NCI-H345 treated with DMSO at 0.1 percent for 48 hours (cell line): Measurements from ENCODE around the gene SLC7A10.

Source experiments
- DNase-seq: peaks from one replicate; lab custom pipeline; 2025; ENCODE audit not compliant: unreplicated experiment; lab: John Stamatoyannopoulos, UW

Gene SLC7A10

DNA sequence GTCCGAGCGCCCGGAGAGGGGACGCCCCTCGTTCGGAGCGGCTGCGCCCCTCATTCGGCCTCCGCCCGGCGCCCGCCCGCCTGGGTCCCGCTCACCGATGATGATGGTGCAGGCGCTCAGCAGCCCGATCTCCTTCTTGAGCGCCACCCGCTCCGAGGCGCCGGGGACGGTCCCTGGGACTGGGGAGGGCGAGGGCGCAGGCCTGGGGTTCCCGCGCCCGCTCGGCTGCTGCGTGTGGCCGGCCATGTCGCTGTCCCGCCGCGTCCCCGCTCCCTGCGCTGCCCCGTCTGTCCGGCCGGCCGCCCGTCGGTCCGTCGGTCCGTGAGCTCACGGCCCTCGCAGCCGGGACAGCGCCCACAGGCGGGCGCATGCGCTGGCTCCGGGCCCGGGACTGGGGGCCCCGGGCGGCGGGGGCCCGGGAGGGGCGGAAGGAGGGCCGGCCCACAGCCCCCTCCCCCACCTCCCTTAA is at the start of gene SLC7A10:
TSS of gene SLC7A10 (minus strand) at position 393 of the 469 bp plus-strand sequence. CDS start at position 246, 147 bp downstream.
- DNase-seq, result no peak

DNA sequence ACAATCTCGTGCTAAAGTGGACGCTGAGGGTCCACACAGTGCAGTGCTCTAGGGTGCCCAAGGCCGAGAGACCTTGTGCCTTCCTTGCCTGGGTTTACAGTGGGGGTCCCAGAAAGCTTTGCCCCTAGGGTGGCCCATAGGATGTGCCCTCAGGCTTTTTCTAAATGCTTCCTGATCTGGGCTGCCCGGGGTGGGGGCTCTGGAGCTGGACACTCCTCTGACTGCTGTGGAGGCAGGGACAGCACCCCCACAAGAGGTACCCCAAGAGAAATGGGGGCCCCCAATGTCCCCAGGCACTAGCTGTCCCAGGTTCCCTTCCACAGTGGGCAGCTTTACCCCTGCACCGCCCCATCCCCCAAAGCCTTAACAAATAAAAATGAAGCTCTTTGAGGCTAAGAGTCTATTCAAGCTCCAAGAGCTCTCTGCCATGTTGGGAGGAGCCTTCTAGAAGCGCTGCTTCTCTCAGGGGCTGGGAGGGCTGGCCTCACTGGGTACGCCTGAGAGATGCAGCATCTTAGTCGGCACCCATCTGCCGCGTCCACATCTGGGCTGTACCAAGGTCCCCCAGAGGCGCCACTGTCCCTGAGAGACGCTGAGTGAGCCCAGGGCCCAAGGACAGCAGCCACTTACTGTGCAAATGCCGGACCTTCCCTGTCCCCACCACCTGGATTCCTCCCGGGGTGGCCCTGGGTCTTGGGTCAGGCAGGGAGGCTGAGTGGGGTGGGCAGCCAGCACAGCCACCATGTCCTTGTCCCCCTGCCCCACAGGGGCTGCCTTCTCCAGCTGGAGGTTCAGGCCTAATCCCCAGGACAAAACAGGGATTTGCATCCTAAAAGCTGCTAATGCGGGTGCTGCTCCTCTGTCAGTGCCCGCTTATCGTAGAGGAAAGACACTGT is 49.3 kb upstream of the SLC7A10 start:
- DNase-seq, result no peak

DNA sequence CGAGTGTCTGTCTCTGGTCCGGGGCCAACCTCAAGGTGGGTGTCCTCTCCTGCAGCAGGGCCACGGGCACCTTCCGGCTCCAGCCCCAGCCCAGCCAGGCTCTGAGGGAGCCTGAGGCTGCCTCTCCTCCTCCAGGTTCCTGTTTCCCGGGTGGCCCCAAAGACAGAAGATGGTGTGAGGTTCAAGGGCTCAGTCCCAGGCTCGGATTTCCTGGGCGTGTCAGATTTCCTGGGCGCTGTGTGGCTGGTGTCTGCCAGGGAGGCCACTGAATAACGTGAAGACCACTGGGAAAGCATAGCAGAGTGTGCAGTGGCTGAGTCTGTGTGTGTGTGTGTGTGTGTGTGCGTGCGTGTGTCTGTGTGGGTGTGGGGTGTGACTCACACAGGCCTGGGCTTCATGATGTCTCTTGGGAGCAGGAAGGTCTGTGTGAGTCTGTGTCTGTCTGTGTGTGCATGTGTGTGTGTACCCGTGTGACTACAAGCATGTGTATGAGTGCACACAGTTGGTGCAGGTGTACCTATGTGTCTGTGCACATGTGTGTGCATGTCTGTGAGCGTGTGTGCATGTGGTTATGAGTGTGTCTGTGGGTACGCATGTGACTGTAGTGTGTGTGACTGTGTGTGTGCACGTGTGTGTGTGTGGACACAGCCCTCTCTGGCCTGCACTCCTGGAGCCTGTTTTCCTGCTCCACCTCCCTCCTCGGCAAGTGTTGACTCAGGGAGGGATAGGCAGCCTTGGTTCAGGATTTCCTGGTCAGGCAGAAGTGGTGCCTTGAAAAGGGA is 48.4 kb upstream of the SLC7A10 start:
- DNase-seq, result no peak

DNA sequence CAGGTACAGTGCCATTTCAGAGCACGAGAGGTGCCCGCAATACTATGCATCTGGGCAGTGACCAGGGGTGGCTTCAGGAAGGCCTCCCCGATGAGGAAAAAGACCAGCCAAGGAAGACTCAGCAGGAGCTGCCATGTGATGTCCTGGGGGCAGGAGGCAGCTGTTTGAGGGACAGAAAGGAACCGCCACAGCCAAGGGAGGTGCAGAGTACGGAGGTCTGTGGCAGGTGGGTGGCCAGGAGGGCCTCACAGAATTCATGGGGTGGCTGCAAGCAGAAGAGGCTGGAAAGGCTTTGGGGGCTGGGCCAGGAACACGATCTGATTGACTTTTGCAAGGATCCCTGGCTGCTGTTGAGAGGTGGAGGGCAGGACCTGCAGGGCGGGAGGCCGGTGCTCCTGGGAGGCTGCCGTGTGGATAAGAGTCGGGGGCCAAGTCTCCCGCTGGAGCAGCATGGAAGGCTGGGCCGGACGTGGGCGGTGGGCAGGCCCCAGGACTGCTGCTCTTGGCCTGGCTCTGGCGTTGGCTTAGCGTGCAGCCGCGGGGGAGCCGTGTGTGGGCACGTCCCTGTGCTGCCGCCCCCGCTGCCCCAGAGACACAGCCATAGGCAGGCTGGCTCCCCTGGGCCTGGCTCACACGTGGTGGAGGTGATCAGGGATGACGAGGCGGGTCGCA is 47.6 kb upstream of the SLC7A10 start:
- DNase-seq, result no peak

DNA sequence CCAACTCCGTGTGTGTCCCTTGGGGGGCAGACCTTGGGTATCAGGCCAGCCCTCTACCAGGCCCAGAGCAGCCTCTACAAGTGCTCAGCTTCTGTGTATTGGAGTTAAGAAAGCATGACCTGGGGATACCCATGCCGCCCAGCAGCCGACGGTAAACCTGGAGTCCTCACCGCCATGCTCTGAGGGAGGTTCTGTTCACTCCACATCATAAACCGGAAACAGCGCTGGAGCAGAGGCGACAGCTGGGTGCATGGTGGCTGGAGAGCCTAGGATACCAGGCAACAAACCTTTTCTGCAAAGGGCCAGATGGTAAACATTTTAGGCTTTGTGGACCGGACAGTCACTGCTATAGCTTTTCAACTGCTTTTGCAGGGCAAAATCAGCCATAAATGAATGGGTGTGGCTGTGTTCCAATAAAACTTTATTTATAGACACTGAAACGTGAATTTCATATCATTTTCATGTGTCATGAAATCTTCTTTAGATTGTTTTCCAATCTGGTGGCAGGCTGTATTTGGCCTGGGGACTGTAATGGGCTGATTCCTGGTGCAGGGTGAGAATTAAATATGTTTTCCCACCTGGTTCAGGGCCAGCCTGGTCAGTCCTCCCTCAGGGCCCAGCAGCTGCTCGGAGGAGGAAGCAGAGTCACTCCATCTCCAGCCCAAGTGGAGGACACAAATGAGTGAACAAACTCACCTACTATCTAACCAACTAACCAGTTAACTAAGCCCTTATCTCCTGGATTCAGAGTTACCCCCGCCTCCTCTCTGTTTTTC is 45.8 kb upstream of the SLC7A10 start:
- no peak for DNase-seq

DNA sequence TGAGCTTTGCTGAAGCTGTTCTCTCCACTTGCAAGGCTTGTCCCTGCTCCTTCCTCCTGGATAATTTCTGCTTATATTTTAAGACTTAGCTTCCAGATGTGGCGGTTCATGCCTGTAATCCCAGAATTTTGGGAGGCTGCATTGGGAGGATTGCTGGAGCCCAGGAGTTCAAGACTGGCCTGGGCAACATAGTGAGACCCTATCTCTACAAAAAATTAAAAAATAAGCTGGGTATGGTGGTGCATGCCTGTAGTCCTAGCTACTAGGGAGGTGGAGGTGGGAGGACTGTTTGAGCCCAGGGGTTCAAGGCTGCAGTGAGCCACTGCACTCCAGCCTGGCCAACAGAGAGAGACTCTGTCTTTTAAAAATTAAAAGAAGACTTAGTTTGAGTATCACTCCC is 45.1 kb upstream of the SLC7A10 start:
- DNase-seq, result no peak

DNA sequence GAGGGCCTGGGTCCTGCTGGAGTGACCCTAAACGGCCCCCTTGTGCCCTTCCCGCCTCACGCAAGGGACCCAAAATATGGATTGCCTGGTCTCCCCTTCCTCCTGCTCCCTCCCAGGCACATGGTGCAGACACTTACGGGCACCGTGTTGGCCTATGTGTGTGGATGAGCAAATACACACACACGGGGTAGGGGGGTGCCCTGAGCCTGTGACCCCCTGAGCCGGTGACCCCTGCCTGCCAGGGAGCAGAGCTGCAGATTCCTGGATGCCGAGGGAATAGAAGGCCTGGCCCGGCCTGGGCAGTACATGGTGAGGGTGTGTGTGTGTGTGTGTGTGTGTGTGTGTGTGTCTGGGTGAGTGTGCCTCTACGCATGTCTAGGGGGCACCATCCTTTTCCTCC is 43.4 kb upstream of the SLC7A10 start:
- DNase-seq, result no peak

DNA sequence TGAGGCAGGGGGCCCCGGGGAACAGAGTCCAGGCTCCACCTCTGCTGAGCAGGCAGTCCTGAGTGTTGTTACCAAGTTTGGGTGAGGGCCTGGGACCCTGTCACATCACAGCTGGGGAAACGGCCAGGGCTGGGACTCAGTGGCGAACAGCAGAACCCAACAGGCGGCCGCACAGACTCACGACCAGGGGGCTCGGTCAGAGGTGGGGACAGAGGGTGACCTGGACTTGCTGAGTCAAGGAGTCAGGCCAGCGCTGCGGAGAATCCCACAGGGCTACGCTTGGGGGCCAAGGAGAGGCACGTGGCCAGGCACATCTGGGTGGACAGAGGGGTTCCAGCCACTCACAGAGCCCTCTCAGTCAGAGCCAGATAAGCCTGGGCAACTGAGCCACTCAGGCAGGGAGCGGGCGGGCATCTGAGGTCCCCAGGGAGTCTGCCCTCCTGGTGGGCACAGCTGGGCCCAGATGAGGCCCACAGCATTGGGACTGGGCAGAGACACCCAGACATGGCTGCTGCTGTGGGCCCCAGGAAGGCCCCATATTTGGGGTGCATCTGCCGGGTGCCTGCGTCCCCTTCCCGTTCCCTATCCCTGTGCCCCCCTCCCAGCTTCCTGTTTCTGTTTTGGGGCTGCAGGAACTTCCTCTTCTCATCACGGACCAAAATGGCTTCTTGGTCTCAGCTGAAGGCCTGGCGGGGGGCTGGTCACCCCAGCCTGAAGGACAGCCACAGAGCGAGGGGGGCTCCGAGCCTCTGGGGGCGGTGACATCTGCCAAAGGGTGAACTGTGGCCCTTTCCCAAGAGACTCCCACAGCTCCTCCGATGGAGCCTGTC is 42.7 kb upstream of the SLC7A10 start:
- DNase-seq, result no peak

DNA sequence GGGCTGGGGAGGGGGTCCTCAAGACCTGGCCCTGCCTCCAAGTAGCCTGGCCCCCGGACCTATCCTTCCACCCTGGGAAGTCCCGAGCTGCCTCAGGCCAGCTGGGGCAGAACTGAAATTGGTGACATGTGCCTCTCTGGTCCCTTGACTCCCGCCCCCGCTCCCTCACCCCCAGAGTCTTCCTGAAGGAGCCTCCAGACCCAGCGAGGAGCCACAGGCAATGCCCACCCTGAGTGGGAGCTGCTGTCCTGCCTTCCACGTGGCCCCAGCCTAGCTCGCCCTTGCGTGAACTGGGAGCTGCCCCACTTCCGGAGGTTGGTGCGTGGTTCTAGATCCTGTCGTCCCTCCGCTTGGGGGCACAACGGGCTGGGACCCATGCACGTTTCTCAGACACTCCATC is 42.1 kb upstream of the SLC7A10 start:
- no peak for DNase-seq

DNA sequence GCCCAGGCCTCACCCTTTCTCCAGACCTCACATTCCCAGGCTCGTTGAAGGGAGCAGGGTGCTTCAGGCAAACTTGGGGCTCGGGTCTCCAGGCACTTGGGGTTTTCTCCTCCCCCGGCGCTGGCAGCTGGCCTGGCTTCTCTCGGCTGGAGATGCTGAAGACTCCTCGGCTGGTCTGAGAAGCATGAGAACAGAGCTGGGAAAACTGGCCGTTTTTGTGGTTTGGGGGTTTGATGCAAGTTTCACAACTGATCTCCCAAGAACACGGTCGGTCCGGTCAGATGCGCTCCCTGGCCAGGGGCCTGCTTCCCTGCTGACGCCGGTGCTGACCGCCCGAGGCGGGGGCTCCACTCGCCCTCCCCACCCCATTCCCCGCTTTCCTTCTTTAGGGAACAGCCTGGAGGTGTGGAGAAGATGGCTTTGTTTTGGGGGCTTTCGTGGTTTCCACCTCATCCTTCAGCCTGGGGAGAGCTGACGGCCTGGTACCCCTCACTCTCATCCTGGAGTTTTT is 41.4 kb upstream of the SLC7A10 start:
- DNase-seq, result no peak

DNA sequence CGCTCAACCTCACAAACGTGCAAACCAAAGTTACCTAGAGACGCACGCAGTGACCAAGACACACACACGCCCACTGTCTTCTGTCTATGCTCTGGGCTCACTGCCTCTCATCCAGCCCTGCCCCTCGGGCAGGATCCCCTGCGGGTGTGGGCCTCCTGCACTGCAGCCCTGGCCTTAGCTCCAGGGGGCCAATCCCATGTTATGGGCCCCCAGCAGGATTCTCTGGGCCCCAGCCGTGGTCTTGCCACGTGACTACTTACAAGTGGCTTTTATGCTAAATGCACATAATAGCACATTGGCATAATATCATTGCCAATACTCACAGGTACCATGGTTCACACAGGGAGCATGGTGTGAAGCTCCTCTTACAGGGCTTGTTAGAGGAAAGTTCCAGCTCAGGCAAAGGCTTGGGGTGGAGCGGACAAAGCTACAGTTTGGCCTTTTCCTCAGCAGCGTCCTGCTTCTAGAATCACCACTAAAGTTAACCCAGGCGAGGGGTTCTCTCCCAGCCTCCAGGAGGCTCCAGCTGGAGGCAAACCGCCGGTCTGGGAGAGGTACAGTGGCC is 39.3 kb upstream of the SLC7A10 start:
- DNase-seq, result no peak

DNA sequence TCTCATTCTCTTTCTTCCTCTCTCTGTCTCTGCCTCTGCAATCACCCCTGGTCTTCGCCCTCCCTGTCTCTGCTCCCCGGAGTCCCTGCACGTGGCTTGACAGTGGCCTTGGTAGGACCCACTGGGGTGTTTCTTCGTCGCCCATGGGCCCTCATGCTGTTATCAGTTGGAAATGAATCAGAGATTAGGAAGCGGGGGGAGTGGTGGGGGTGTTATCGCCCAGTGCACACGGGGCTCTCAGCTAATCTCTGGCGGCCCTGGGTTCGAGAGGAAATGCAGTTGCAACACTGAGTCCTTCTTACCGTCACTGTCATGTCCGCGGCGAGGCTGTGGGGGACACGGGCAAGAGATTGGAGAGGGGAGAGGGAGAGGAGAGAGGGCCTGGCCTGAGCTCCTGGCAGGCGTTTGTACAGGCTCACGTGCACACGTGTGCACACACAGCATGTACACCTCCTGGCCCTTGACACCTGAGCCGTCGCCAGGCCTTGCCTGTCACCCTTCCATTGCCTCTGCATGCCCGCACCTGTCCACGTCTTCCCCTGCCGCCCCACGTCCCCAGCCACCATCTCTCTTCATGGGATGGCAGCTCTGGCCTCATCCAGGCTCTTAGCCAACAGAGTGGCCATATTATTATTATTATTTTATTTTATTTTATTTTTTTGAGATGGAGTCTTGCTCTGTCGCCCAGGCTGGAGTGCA is 37.8 kb upstream of the SLC7A10 start:
- DNase-seq, result no peak

DNA sequence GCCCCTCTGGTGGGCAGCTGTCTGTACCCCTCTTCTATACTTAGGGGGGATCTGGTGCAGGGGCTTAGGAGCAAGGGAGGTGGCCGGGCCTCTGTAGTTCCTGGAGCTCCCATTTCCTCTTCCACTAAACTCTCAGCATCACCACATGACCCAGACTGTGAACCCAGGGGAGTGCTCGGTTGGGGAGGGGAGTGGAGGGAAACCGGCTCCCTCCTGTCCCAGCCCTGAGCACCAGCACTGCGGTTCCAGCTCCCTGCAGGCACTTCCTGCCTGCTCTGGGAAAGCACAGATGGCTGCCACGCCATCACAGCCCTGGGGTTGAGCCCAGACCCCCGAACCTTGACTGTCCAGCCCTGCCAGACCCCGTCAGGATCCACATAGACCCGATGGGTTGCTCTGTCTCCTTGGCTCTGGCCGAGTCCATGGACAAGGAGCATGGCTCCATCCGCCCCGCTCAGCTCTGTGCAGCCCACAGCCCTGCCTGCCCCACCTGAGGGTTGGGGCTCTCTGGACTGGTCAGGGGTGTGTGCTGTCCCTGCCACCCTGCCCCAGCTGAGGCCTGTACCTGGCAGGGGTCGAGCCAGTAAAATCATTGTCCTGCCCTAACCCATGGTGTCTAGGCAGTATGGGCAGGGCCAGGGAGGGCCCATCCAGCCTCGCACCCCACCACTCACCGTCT is 36.0 kb upstream of the SLC7A10 start:
- no peak for DNase-seq

DNA sequence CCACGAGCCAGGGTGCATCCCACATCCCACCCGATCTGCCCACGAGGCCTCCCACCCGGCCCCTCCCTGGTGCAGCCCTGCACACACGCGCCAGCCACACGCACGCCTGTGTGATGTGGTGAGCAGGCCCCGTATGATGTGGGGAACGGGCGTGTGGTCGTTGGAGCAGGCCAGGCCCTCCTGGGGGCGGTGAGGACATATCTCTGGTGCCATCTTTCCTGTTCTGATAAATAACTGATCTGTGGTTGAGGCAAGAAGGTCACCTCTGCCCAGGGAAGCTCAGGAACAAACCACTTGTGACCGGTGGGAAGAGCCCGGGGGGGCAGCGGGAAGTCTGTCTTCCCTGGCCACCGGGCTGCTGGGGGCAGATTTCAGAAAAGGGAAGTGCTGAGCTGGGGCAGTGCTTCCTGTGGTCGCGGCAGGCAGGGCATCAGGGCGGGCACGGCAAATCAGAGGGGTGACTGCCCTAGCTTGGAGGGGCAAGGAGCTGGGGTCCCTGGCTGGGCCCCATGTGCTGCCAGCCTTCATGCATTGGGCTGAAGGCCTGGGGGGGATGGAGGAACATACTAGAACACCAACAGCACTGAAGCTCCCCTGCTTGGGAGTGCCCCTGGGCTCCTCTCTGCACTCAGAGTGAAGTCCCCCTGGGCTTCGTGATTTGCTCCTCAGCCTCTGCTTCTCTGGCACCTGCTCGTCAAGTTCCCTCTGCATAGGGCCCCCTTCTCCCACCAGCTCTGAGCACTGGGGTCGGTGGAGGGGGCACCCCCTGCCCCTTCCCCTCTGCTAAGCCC is 35.2 kb upstream of the SLC7A10 start:
- no peak for DNase-seq

DNA sequence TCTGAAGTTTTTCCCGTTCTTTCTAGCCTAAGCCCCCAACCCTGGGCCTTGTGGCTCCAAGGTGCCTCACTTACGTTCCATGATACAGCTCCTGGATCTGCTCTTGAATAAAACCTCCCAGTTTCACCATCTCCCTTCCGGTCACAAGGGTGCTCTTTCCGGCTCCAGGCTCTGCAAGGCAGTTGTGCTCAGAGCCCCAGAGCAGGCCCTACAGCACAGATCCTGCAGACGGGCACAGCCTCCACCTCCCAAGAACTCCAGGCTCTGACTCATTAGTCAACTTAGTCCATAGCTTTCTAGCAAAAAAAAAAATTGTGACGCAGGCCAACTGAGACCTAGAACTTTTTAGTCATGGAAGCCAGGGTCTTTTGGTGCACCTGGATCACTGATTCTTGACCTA is 33.9 kb upstream of the SLC7A10 start:
- DNase-seq, result no peak

DNA sequence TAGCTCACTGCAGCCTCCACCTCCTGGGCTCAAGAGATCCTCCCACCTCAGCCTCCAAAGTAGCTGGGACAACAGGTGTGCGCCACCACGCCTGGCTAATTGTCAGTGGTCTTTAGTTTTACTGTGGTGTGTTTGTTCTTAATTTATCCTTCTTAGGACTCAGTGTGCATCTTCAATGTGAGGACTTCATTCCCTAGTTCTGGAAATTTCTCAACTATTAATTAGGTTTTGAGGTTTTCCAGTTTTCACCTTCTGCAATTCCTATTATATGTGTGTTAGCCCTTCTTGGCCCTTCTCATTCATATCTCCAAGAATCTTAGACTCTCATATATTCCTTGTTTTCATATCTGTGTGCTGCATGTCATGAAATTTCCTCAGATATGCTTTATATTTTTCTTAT is 32.2 kb upstream of the SLC7A10 start:
- no peak for DNase-seq

DNA sequence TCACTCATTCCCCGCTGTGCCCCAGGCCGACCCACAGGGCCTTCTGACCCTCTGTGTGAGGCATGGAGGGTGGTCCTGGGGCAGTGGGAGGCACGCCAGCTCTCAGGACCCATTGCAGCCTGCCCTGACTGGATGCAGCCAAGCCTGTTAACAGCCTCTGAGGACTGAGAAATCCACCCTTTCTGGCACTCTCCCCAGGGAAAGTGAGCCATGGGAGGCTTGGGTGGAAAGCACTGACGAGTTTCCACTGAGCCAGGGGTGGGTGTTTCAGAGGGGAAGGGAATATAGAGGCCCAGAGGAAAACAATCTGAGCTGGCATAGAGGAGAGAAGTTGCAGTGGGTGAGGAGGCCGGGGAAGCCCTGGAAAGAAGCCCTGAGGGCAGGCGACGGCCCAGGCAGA is 30.6 kb upstream of the SLC7A10 start:
- DNase-seq, result no peak
